GM12801 (cell line): ENCODE measurements around the gene PVALB.

Source experiments
- CTCF ChIP-seq: IDR thresholded peaks from one replicate; pipeline ENCODE4 v1.5.1; 2011; ENCODE audit warnings: control low read depth; ENCODE audit not compliant: insufficient read length; ENCODE audit errors: extremely low read depth

Gene PVALB

GRCh38 chr22:36816636-36817524 is at the start of gene PVALB:
PVALB (minus strand) TSS chr22:36817035; CDS start chr22:36817005, 30 bp downstream.
- TF ChIP-seq CTCF, result no peak

- TF ChIP-seq CTCF, result no peak
These were observed 48.5 kb upstream of the PVALB start for GRCh38 chr22:36865346-36865745.

GRCh38 chr22:36864454-36865215 is 47.8 kb upstream of the PVALB start:
- no peak for TF ChIP-seq CTCF

- TF ChIP-seq CTCF, result no peak
These were observed 47.1 kb upstream of the PVALB start for GRCh38 chr22:36863979-36864378.

- TF ChIP-seq CTCF, result no peak
These were observed 46.4 kb upstream of the PVALB start for GRCh38 chr22:36863281-36863680.

- no peak for TF ChIP-seq CTCF
These were observed 45.7 kb upstream of the PVALB start for GRCh38 chr22:36862251-36863242.
